ENCODE data around the gene ZFPM1.

GRCh38 chr16:88462396-88462795 is 9.3 kb downstream of the ZFPM1 start:
- no peak for TF ChIP-seq CTCF (conservative IDR thresholded peaks at IDR 0.05 in 1 of 2, IDR thresholded peaks at IDR 0.05 in 1 of 2; ENCODE audit: extremely low read depth in 1 of 2, insufficient read depth in 1 of 2, low read depth in 1 of 2, low read length in 2 of 2)
- TF ChIP-seq EZH2 (IDR thresholded peaks at IDR 0.05; ENCODE audit: borderline replicate concordance, low read length) = no peak
